Activated CD8-positive, alpha-beta memory T cell treated with anti-CD3 and anti-CD28 coated beads, Interleukin-2, amount 50 U/mL, for 24 hours (primary cell): ENCODE results near the gene DNAH1.

Experiments
- DNase-seq: peaks from one replicate; pipeline ENCODE4 v3.0.0-alpha.2; 2020; ENCODE audit errors: extremely low read depth

DNAH1 gene

DNA sequence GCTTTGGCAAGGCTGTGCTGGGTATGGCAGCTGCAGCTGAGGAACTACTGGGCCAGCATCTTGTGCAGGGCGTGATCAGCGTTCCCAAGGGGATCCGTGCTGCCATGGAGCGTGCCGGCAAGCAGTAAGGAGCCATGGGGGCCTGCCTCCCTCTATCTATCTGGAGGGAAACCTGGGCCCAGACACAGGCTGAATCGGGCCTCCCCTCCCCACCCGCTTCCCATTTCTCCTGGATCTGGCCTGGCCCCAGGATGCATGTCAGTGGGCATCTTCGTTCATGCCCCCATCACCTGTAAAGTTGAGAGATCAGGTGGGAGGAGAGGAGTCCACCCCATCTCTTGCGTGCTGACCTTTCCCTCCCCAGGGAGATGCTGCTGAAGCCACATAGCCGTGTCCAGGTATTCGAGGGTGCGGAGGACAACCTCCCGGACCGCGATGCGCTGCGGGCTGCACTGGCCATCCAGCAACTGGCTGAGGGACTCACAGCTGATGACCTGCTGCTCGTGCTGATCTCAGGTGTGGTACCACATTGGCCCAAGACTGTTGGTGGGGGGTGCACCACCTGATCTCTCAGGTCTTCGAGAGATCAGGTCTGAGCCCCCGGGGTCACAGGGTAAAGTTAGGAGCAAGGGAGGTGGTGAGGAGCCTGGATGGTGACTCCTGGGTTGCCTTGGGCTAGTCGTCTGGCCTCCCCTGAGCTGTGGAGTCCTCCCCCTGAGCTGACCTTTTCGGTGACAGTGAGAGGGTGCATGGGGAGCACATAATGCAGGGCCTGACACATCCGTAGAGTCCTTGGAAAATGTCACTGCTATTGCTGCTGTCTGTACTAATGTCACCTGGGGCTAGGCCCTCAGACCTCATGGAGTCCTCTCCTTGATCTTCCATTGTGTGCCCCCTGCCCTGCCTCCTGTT is 25.3 kb upstream of the DNAH1 start:
- DNase-seq: no peak

DNA sequence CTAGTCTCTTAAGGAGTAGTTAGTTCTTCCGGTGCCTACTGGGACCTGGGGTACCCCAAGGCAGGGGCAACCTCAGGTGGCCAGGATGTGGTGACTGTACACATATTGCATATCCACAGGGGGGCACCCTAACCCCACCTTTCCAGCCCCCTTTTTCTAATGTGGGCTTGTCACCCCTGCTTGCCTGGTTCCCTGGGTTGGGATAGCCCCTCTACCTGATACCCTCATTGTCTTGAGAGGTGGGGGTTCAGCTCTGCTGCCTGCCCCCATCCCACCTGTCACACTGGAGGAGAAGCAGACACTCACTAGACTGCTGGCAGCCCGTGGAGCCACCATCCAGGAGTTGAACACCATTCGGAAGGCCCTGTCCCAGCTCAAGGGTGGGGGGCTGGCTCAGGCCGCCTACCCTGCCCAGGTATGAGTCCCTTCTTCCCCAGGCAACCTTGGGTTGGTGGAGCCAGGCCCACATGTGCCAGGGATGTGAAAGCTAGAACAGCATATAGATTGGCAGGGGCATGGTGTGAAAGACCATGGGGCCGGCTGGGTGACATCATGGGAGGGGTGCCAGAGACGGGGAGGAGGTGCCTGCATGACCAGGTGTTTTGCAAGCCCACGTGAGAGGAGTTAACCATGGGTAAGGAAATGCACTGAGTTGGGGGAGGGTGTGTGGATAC is 24.5 kb upstream of the DNAH1 start:
- DNase-seq: no peak

DNA sequence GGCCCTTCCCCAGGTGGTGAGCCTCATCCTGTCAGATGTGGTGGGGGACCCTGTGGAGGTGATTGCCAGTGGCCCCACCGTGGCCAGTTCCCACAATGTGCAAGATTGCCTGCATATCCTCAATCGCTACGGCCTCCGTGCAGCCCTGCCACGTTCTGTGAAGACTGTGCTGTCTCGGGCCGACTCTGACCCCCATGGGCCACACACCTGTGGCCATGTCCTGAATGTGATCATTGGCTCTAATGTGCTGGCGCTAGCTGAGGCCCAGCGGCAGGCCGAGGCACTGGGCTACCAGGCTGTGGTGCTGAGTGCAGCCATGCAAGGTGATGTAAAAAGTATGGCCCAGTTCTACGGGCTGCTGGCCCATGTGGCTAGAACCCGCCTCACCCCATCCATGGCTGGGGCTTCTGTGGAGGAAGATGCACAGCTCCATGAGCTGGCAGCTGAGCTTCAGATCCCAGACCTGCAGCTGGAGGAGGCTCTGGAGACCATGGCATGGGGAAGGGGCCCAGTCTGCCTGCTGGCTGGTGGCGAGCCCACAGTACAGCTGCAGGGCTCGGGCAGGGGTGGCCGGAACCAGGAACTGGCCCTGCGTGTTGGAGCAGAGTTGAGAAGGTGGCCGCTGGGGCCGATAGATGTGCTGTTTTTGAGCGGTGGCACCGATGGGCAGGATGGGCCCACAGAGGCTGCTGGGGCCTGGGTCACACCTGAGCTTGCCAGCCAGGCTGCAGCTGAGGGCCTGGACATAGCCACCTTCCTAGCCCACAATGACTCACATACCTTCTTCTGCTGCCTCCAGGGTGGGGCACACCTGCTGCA is 23.7 kb upstream of the DNAH1 start:
- no peak for DNase-seq

DNA sequence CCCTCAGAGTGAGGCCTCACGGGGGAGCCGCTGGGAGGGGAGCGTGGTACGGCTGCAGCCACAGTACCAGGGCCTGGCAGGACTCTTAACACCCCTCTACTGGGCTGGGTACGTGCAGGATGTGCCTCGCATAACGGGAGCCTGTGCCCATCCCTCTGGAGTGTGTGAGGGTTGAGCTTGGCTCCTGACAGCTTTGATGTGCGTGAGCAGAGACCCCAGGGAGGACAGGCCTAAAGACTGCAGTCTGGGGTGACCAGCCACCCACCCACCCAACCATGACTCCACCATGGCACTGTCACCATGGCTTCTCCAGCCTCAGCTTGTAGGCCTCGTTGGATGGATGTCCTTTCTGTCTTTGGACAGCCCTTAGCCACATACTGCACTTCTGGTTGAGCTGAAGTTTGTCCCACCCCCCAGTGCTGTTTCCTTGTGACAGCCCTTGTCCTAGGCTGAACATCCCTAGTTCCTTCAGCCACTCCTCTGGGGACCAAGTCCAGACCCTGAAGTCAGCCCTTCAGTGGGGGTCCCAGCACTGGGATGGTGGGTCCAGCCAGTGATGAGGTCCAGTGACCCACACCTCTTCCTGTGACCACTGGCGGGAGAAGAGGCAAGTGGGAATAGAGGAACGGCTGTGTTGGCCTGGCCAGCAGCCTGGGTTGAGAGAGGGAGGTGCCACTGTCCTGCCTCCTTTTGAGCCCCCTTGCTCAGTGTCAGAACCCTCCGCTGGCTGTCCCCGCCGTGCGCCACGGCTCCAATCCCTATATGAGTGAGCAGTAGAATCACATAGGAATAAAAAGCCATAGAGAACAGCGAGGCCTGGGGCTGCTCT is 22.4 kb upstream of the DNAH1 start:
- DNase-seq: no peak

DNA sequence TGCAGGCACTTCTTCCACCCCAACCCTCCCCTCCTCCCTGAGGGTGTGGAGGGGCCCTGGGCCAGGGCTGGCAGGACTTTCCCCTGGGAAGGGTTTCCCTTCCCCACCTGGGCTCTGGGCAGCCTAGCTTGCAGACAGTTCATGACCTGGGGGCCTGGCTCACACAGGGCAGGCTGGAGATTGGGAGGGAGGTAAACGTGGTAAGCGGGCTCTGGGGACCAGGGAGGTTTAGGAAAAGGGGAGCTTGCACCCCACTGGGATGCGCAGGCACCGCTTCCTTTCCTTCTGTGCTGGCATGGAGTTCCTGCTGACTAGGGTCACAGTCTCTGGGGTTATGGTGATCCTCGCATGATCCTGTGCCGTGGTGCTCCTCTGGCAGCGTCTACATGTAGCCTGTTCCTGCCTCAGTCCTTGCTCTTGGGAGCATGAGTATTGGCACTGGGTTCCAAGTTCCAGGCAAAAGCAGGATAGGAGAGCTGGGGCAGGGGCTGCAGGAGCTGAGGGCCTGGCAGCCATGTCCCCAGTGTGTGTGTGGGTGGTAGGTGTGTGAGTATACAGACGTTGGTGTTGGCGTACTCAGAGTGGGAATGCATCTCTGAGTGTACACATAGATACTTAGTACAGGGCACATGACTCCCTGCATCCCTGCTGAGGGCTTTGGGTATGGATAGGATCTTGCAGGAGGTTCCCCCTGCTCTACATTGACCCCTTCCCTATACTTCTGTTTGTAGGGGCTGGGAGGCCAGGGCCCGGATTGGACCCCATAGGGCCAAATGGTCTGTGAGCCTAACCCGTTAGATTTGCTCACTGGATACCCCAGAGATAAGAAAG is 21.6 kb upstream of the DNAH1 start:
- DNase-seq: no peak

DNA sequence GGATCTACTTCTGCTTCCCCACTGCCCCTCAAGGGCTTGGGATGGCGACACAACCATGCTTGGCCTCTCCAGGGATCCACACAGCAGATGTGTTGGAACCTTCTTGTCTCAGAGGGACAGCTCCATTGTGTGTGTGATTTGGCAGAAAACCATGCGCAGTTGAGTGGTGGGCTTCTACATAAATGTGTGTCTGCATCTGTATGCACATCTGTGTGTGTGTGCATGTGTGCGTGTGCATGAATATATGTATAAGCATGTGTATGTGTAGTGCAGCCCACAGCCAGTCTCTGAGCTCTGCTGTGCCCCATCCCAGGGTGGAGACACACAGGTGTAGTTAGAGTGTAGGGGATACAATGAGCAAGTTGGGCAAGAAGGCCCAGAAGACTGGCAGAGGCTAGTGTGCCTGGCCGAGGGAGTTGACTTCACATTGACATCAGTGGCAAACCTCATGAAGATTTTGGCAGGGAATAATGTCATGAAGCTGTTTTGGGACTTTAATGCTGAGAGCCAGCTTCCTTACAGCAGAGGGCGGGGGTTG is 20.4 kb upstream of the DNAH1 start:
- no peak for DNase-seq

DNA sequence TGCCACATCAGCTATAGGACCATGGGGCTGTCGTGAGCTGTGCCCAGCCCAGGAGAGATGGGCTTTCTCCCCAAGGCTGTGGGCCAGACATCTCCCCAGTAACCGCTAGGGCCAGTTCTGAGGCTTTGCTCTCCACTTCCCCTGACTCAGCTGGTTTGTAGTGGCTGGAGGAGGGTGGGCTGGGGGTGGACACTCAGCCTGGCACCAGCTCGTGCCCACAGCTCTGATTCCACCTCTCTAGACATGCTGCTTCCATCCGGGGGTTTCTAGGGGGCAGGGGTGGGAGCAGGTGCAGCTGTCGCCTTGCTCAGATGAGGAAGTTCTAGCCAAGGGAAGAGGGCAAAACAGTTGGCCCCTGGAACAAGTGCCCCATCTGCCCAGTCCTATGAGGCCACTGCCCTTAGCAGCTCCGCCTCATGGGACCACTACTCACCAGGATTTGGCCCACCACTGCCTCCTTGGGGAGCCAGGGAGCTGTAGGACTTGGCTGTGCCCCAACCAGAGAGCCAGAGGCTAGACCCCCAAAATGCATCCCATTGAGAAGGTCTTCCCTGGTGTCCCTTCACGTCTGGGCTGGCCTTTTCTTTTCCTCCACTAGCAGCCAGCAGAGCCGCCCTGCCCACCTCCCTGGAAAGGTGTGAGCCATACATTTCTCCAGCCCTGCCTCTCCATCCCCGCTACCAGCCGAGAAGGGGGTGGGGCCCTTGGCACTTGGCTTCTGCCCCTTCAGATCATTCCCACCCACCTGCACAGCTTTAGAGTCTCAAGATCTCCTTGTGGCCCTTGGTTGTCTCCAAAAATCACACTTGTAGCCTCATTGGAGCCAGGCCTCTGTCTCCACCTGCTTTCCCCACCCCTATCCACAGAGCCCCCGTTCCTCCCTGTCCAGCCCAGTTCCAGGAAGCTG is 18.6 kb upstream of the DNAH1 start:
- no peak for DNase-seq

DNA sequence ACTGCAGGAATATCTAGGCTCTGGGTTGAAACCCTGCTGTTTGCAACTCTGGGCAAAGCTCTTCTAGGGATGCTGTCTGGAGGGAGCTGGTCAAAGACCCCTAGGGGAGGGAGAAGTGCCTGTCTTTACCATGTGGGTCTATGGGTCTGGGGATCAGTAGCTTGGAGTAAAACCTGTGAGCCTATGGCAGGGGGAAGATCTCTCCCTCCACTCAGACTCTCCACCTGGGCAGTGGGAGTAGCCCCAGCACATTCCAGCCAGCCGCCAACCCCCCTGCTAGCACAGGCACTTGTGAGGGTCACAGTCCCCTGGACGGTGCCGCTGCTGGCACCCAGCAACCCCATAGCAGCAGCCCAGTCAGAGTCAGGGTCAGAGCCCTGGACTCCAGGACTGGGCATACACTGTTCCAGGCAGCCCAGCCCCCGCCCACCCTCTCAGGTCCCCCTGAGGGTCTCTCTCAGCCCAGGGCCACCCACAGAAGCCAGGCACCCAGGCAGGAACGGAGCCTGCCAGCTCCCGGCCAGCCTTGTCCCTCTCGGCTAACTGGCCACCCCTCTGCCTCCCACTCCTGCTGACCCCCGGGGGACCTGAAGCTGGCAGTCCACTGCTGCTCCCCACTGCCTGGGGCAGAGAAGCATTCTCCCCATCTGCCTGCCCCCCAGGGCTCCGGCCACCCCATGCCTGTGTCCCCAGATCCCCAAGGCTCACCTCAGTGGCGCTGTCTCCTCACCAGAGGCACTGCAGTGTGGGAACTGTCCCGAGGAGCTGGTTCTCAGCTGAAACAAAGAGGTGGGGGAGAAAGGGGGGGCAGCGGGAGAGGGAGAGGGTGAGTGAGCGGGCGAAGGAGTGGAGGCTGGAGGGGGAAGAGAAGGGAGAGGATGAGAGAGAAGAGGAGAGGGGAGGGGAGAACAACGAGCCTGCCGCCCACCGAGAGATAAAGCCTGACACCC is 17.7 kb upstream of the DNAH1 start:
- no peak for DNase-seq

DNA sequence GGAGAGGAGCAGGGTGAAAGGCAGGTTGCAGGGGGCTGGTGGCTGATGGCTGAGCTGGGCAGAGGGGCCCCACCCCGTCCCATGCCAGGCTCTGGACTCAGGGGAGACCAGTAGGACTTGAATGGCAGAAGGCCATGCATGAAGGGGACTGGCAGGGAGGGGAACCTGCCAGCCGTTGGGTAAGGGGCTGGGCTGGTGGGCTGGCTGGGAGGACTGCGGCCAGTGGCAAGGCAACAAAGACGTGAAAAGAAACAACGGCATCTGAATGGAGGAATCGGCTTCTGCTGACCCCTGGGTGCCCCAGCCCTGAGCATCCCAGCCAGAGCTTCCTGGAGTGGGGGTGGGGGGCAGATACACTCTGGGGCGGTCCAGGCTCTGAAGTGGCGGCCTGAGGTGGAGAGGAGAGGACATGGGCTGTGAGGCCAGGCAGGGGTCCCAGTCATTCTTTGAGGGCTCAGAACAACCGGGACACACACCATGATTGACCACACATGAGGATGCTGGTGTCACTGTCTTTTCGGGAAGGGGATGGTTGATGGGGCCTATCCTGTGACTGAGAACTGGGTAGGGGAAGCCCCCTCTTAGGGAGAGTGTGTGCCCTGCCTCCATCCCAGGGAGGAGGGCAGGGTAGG is 16.8 kb upstream of the DNAH1 start:
- DNase-seq: no peak

DNA sequence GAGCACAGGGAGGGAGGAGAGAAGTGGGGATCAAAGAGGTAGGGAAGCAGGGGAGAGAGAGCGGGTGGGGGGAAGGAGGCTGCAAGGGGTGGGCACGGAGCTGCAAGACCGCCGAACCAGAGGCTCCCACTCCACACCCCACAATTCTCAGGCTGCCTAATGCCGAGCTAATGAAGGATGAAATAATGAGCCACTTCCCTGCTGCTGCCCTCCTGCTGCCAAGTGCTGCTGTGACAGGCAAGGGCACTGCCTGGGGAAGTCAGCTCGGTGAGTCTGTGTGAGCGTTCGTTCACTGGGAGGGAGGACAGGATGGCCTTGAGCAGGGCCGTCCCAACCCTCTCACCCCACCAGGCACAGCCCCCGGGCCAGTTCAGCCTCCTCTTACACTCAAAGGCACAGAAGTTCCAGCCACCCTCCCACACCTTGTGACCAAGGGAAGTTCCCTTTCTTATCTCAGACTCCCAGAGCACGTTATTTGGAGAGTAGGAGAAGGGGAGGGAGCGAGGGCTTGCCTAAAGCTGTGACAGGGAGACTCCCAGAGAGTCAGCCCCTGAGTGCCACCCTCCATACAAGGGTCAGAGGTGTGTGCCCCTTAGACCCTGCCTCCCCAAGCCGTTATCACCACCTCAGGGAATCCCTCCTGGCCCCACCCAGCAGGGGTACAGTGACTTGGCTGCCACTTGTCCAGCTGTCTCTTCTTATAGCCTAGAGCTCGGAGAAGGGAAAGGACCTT is 16.1 kb upstream of the DNAH1 start:
- DNase-seq: no peak

DNA sequence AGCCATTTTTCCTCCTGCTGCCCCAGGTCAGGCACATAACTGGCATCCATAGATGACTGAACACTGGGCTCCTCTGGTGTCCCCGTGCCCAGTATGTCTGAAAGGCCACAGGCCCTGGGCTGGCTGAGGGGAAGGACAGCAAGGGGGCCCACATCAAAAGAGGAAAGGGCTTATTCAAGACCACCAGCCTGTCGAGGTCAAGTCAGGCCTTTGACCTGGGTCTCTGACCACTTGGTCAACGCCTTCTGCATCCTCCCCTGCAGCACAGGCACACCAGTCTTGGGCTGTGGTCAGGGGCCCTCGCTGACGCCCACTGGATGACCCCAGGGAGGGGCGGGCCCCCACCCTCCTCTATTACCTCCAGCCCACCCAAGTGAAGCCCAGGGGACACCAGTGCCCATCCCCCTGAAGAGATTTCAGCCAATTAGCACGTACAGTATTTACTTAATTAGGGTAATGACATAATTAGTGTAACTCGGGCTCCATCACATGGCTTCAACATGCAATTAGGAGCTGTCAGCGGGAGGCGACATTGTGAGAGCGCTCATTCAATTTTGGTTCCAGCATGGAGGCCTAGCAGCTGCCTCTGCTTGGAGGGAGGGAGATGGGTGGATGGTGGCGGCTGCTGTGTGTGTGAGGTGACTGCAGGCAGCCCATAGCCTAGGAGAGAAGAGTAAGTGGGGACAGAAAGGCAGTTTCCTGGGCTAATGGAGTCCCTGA is 13.5 kb upstream of the DNAH1 start:
- DNase-seq: no peak

DNA sequence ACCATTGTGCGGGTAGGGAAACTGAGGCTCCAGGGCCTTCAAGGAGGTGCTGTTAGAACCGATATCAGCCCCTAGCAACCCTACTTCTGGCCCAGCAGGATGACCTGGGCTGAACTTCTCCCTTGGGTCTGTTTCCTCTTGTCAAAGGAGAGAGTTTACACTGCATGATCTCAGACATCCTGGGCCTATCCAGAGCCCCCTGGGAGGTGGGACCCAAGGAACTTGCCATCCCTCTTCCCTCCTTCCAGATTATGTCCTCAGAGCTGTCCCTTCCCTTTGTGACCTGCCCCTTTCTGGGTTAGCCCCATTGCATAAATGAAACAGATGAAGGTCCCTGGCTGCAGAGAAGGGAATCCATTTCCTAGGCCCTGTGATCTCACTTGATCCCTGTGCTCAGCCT is 12.3 kb upstream of the DNAH1 start:
- DNase-seq: no peak

DNA sequence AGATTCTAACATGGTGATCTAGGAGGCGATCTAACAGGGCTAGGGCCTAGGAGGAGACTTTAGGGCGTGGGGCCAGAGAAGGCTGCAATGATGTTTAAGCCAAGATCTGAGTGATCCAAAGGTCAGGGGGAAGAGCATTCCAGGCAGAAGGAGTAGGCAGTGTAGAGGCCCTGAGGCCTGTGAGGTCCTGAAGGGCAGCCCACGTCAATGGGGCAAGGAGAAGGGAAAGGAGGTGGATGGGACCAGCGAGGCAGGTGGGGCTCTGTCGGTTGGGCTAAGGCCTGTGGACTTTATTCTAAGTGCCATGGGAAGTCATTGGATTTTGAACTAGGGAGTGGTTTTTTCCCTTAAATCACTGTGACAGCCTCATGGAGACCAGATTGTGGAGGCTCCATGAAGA is 10.2 kb upstream of the DNAH1 start:
- no peak for DNase-seq

DNA sequence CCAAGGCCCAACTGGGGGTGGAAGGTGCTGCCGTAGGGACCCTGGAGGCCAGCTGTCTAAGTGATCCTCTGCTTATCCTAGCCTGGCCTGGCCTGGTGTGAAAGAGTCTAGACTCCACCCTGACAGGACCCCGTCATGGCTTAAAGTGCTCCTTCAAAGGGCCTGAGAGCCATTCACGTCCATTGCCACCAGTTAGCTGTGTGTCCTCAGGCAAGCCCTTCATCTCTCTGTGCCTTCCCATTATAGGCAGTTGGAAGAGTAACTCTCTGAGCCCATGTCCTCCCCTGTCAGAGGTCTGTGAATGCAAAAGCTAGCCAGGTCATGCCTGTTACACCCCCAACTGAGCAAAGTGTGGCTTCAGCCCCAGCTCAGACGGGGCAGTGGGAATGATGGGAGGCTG is 9.1 kb upstream of the DNAH1 start:
- DNase-seq: no peak

DNA sequence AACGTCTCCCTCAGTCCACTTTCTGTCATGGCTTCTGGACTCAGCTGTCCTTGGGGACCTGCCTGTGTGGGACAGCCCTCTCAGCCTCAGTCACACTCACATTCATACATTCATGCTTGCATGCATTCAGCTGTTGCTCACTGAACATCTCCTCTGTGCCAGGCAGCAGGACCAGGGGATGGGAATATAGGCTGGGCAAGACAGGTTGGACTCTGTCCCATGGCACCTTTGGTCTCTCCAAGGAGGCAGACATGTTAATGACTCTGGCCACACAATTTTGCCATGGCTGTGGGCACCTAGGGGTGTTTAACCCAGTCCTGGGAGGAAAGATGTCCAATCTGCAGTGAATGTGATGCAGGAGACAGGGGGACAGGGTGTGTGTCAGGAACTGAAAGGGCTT is 7.8 kb upstream of the DNAH1 start:
- no peak for DNase-seq

DNA sequence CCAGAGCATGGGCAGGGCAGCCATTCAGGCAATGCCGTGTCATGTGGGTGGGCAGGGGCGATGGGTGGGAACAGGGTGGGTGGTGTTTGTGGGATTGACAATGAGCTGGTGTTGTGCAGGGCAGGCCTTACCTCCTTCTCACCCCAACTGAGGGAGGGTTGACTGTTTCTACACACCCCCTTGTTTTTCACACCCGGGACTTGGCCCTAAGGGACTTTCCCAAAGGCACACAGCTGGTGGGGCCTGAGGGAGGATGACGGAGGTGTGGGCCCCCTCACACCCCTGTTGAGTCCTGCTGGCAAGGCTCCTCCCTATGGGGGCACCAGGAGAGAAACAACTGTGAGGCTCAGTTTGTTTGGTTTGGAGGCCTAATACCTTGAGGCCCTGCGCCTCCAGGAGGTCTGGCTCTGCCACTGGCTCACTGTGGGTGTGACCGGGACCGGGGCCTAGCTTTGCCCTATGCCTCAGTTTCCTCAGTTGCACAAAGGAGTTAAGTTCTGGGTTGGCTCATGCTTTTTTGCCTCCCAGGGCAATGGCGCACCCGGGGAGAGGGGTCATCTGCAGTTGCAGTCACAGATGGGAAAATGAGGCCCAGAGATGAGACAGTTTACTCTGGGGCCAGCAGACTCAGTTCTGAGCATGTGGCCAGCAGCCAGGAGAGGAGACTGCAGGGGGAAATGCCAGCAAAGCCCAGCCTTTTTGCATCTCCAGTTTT is 5.1 kb upstream of the DNAH1 start:
- peak; percentile 34 for DNase-seq
